Endometrium (tissue), 2 donors: ENCODE data around the gene ABCA13.
"Not testable (repeated sequence)": the region's sequence is repeated elsewhere in the genome, so short reads cannot be mapped to it uniquely, and the experiment has no call there.

Experiments used
- FAIRE-seq: peaks from 2 replicates; lab custom pipeline; 2012; peaks lifted over from hg19 to GRCh38; lab: Jason Lieb, UNC
- donor health status: control.
- donor health status: control.

Gene ABCA13, protein sequence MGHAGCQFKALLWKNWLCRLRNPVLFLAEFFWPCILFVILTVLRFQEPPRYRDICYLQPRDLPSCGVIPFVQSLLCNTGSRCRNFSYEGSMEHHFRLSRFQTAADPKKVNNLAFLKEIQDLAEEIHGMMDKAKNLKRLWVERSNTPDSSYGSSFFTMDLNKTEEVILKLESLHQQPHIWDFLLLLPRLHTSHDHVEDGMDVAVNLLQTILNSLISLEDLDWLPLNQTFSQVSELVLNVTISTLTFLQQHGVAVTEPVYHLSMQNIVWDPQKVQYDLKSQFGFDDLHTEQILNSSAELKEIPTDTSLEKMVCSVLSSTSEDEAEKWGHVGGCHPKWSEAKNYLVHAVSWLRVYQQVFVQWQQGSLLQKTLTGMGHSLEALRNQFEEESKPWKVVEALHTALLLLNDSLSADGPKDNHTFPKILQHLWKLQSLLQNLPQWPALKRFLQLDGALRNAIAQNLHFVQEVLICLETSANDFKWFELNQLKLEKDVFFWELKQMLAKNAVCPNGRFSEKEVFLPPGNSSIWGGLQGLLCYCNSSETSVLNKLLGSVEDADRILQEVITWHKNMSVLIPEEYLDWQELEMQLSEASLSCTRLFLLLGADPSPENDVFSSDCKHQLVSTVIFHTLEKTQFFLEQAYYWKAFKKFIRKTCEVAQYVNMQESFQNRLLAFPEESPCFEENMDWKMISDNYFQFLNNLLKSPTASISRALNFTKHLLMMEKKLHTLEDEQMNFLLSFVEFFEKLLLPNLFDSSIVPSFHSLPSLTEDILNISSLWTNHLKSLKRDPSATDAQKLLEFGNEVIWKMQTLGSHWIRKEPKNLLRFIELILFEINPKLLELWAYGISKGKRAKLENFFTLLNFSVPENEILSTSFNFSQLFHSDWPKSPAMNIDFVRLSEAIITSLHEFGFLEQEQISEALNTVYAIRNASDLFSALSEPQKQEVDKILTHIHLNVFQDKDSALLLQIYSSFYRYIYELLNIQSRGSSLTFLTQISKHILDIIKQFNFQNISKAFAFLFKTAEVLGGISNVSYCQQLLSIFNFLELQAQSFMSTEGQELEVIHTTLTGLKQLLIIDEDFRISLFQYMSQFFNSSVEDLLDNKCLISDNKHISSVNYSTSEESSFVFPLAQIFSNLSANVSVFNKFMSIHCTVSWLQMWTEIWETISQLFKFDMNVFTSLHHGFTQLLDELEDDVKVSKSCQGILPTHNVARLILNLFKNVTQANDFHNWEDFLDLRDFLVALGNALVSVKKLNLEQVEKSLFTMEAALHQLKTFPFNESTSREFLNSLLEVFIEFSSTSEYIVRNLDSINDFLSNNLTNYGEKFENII (N-terminal part only)

GRCh38 chr7:48171202-48171601, at the start of gene ABCA13:
Gene ABCA13, plus strand, starts transcription at chr7:48171458. Its CDS starts 26 bp downstream, at chr7:48171484.
- FAIRE-seq: no peak

DNA sequence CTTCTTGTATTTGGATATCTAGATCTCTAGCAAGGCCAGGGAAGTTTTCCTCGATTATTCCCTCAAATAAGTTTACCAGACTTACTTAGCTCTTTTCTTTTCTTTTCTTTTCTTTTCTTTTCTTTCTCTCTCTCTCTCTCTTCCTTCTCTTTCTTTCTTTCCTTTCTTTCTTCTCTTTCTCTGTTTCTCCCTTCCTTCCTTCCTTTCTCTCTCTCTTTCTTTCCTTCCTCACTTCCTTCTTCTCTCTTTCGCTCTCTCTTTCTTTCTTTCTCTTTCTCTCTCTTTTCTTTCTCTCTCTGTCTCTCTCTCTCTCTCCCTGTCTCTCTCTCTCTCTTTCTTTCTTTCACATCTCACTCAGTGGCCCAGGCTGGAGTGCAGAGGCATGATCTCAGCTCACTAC, 45.2 kb upstream of the ABCA13 start:
- no peak for FAIRE-seq

DNA sequence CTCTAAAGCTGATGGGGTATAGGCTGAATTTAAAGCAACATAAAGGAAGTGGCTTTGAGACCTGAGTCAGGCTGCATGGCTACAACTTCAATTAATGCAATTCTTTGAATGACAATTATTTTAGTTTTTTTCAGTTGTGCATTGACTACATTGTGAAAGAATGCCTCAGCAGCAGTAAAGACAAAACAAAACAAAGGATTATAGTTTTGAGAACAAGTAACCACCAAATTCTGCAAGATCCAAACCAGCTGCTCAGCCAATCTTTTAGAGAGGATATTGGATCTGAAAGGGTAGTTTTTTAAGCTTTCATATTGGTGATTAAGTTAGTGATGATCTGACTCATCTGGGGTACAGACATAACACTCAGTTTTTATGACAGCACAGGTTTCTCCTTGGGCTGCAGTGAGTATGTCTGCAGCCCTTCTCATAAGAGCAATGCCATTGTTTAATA, 40.6 kb upstream of the ABCA13 start:
- FAIRE-seq: peak; percentile 62

GRCh38 chr7:48132792-48133191, 38.5 kb upstream of the ABCA13 start:
- FAIRE-seq: peak; percentile 64

DNA sequence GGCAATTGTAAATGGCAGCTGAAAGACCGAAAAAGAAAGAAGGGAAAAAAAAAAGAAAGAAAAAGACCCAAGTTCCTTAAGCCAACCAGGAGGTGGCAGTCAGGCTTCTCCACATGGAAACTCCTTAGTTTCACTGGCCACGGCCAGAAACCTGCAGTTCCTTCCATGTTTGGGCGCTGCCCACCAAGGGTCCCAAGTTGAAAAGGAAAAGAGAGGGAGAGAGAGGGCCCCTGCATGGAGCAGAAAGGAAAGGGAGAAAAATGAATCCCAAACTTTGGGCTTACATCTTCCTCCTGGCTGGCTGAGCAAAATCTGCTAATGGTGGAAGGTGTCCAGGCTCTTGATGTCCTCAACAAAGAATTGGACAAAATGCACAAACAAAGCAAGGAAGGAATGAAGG, 31.8 kb upstream of the ABCA13 start:
- no peak for FAIRE-seq

- FAIRE-seq: peak; percentile 90
These were observed 31.1 kb upstream of the ABCA13 start for GRCh38 chr7:48140001-48140681.

GRCh38 chr7:48141521-48141920, 29.7 kb upstream of the ABCA13 start:
- no peak for FAIRE-seq

- FAIRE-seq: peak; percentile 86
These were observed 26.9 kb upstream of the ABCA13 start for GRCh38 chr7:48144291-48144768.

GRCh38 chr7:48147078-48147591, 24.1 kb upstream of the ABCA13 start:
- no peak for FAIRE-seq

- not testable (repeated sequence) for FAIRE-seq
These were observed 23.6 kb upstream of the ABCA13 start for GRCh38 chr7:48147690-48148089.

- no peak for FAIRE-seq
These were observed 22.9 kb upstream of the ABCA13 start for GRCh38 chr7:48148311-48148710.

GRCh38 chr7:48149058-48149457, 22.2 kb upstream of the ABCA13 start:
- no peak for FAIRE-seq

DNA sequence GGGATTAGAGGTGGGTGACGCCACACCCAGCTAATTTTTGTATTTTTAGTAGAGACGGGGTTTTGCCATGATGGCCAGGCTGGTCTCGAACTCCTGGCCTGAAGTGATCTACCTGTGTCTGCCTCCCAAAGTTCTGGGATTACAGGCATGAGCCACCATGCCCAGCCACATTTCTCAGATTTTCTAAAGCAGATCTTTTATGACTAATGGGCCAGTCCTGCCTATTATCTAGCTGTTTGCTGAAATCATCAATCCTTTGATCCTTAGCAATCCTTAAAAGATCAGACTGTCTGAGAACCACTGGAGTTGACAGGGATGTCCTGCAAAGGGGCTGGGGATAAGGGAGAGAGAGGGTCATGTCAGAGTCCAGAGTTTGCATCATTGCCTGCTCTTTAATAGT, 21.2 kb upstream of the ABCA13 start:
- FAIRE-seq: no peak

DNA sequence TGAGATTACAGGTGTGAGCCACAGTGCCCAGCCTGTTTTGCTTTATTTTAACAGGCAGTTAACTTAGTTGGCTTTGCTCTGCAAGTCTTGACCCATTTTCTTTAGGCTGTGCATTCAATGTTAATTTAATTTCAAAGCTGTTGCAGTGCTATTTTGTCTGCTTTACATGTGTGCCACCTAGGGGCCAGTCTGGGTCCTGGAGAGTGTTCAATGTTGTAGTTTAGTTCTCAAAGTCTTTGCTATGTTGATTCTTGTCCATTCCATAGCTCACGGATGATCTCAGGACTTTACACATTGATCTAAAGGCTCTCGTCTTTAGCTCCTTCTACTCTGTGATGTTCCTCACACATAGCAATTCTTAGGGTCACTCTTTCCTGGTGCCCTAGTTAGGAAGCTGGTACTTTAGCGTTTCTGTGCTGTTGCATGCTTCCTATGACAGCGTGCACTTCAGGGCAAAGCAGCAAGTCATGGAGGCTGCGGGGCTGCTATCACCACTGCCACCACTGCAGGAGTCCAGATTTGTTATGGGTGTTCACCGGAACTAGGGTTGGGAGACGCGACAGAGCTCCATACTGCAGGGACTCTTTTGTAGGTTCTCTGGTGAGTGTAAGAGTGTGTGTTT, 16.4 kb upstream of the ABCA13 start:
- no peak for FAIRE-seq

- no peak for FAIRE-seq
These were observed 12.9 kb upstream of the ABCA13 start for GRCh38 chr7:48158404-48158803.

GRCh38 chr7:48161407-48162125, 9.7 kb upstream of the ABCA13 start:
- FAIRE-seq: no peak

DNA sequence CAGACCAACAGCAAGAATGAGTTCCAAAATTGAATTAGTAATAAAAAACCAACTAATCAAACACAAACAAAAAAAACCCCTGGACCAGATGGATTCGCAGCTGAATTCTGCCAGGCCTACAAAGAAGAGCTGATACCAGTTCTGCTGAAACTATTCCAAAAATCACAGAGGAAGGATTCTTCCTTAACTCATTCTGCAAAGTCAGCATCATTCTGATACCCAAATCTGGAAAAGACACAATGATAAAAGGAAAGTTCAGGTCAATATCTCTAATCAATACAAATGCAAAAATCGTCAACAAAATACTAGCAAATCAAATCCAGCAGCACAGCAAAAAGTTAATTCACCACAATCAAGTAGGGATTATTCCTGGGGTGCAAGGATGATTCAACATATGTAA, 6.1 kb upstream of the ABCA13 start:
- no peak for FAIRE-seq

- no peak for FAIRE-seq
These were observed 3.1 kb upstream of the ABCA13 start for GRCh38 chr7:48168159-48168558.

DNA sequence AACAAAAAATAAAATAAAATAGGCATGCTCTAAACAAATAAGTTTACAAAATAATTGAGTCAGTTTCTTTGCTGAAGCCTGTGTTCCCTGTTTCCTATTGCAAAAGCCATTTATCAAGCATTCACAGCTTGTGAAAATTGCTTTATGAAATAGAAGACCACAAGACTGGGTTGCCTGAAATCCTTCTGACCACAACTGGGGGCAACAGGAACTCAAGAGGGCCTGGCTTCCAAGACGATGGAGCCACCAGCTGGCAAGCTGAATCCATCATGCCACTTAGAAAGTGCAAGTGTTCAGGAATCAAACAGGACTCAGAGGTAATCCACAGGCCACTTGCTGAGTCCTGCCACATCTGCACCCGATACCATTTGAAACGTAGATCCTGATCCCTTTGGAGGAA, 752 bp upstream of the ABCA13 start:
- no peak for FAIRE-seq

DNA sequence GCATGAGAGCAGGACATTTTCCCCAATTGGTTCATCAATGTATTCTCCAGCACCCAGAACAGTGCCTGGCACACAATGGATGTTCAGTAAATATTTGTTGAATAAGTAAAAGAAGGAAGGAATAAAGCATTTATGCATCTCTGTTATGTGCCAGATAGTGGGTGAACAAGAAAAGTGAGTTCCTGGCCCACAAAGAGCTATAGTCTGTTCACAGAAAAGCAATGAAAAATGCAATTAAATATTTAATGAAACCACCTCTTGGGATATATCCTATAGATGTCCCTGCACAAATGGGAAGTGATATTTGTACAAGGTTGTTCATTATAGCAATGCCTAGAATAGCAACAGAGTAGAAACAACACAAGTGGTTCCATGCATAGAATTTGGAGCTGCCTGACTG, 2.1 kb downstream of the ABCA13 start:
- no peak for FAIRE-seq
